SK-N-SH treated with all-trans-retinoic acid at 6 μM for 48 hours (cell line): ENCODE measurements around the gene GJD2.

Experiments used
- ATAC-seq: fragments of 200-7000 bp; cut with Tn5 transposase; 3 replicates; pipeline ENCODE4 v1.9.1; 2020; ENCODE audit warnings: mild to moderate bottlenecking, moderate library complexity
- ARNTL ChIP-seq: fragments of 450-650 bp; formaldehyde crosslinking; IDR thresholded peaks from 2 replicates; pipeline ENCODE4 v1.5.0; 2020; ENCODE audit warnings: low read depth, mild to moderate bottlenecking, moderate library complexity, borderline replicate concordance
- BACH2 ChIP-seq: fragments of 250-450 bp; sonication (Bioruptor Pico); IDR thresholded peaks from 2 replicates; pipeline ENCODE4 v1.9.0; 2021; ENCODE audit warnings: mild to moderate bottlenecking, borderline replicate concordance
- CSDC2 ChIP-seq: fragments of 250-450 bp; sonication (Bioruptor Pico); IDR thresholded peaks from 2 replicates; pipeline ENCODE4 v1.5.0; 2020; ENCODE audit warnings: mild to moderate bottlenecking, moderate library complexity
- ESRRG ChIP-seq: fragments of 250-450 bp; sonication (Bioruptor Pico); IDR thresholded peaks from 2 replicates; pipeline ENCODE4 v1.6.1; 2021; ENCODE audit warnings: mild to moderate bottlenecking
- GLIS3 ChIP-seq: fragments of 250-450 bp; sonication (Bioruptor Pico); IDR thresholded peaks from 2 replicates; pipeline ENCODE4 v1.5.0; 2020; ENCODE audit warnings: mild to moderate bottlenecking, moderate library complexity
- ISL1 ChIP-seq: fragments of 250-450 bp; sonication (Bioruptor Pico); IDR thresholded peaks from 2 replicates; pipeline ENCODE4 v2.1.2; 2022; ENCODE audit warnings: mild to moderate bottlenecking, moderate library complexity
- OSR1 ChIP-seq: fragments of 250-450 bp; sonication (Bioruptor Pico); IDR thresholded peaks from 2 replicates; pipeline ENCODE4 v1.8.0; 2022; ENCODE audit warnings: moderate library complexity, mild to moderate bottlenecking, inconsistent platforms
- PPARA ChIP-seq: fragments of 250-450 bp; sonication (Bioruptor Pico); IDR thresholded peaks from 2 replicates; pipeline ENCODE4 v1.5.0; 2020; ENCODE audit warnings: mild to moderate bottlenecking, borderline replicate concordance
- RARB ChIP-seq: fragments of 250-450 bp; sonication (Bioruptor Pico); IDR thresholded peaks from 2 replicates; pipeline ENCODE4 v1.8.0; 2021; ENCODE audit warnings: mild to moderate bottlenecking, moderate library complexity
- SNAI2 ChIP-seq: fragments of 250-450 bp; sonication (Bioruptor Pico); IDR thresholded peaks from 2 replicates; pipeline ENCODE4 v1.5.0; 2020; ENCODE audit warnings: mild to moderate bottlenecking, moderate library complexity
- TCF4 ChIP-seq: fragments of 250-450 bp; sonication (Bioruptor Pico); IDR thresholded peaks from 2 replicates; pipeline ENCODE4 v1.8.0; 2021; ENCODE audit warnings: mild to moderate bottlenecking, moderate library complexity, borderline replicate concordance
- TOX ChIP-seq: fragments of 250-450 bp; sonication (Bioruptor Pico); IDR thresholded peaks from 2 replicates; pipeline ENCODE4 v1.8.0; 2021; ENCODE audit warnings: mild to moderate bottlenecking, moderate library complexity, borderline replicate concordance
- ZC3H10 ChIP-seq: fragments of 250-450 bp; sonication (Bioruptor Pico); IDR thresholded peaks from 2 replicates; pipeline ENCODE4 v1.5.1; 2021; ENCODE audit warnings: mild to moderate bottlenecking, moderate library complexity
- ZFP3 ChIP-seq: fragments of 250-450 bp; sonication (Bioruptor Pico); IDR thresholded peaks from 2 replicates; pipeline ENCODE4 v1.5.0; 2020; ENCODE audit warnings: mild to moderate bottlenecking, moderate library complexity
- ZFP30 ChIP-seq: fragments of 450-650 bp; formaldehyde crosslinking; IDR thresholded peaks from 2 replicates; pipeline ENCODE4 v1.5.0; 2022; ENCODE audit warnings: mild to moderate bottlenecking, moderate library complexity
- ZNF565 ChIP-seq: fragments of 450-650 bp; formaldehyde crosslinking; conservative IDR thresholded peaks from 2 replicates; pipeline ENCODE4 v1.5.0; 2020; ENCODE audit warnings: low read depth, mild to moderate bottlenecking, moderate library complexity
- ZNF70 ChIP-seq: fragments of 450-650 bp; formaldehyde crosslinking; IDR thresholded peaks from 2 replicates; pipeline ENCODE4 v1.5.0; 2020; ENCODE audit warnings: mild to moderate bottlenecking, moderate library complexity
- ZNF8 ChIP-seq: fragments of 450-650 bp; formaldehyde crosslinking; IDR thresholded peaks from 2 replicates; pipeline ENCODE4 v1.5.0; 2020; ENCODE audit warnings: mild to moderate bottlenecking, moderate library complexity
- TF ChIP-seq, protein P1 (sequence below): fragments of 250-450 bp; sonication (Bioruptor Pico); IDR thresholded peaks from 2 replicates; pipeline ENCODE4 v1.5.1; 2021; ENCODE audit warnings: mild to moderate bottlenecking, moderate library complexity
- TF ChIP-seq, protein P2 (sequence below): fragments of 250-450 bp; sonication (Bioruptor Pico); IDR thresholded peaks from 2 replicates; pipeline ENCODE4 v1.8.0; 2021; ENCODE audit warnings: low read depth, mild to moderate bottlenecking, moderate library complexity, borderline replicate concordance
- TF ChIP-seq, protein P3 (sequence below): fragments of 250-450 bp; sonication (Bioruptor Pico); IDR thresholded peaks from 2 replicates; pipeline ENCODE4 v1.5.1; 2020; ENCODE audit warnings: low read depth, mild to moderate bottlenecking, moderate library complexity
- TF ChIP-seq, protein P4 (sequence below): fragments of 250-450 bp; sonication (Bioruptor Pico); IDR thresholded peaks from 2 replicates; pipeline ENCODE4 v1.8.0; 2020; ENCODE audit warnings: mild to moderate bottlenecking, moderate library complexity, borderline replicate concordance
- TF ChIP-seq, protein P5 (sequence below): fragments of 250-450 bp; sonication (Bioruptor Pico); IDR thresholded peaks from 2 replicates; pipeline ENCODE4 v1.5.0; 2020; ENCODE audit warnings: mild to moderate bottlenecking, moderate library complexity

Gene GJD2

DNA sequence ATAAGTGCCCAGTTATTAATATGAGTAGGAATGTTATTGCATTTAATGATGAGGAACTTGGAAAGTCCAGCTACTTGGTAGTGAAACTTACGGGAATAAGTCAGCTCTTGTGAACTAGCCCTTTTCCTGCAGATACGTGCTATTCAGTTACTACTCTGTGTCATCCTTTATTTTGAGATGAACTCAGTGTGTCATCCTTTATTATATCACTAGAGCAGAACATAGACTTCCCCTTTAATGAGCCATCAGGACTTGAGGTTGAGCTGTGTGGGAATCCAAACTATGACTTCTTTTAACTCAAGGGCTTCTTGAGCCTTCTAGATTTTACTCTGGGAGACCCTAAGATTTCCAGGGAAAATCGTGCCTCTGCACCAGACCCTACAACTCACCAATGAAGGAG, 36.9 kb upstream of the GJD2 start:
- TF ChIP-seq CSDC2 (CRISPR knock-in tag) (no peak), OSR1 (no peak), ISL1 (CRISPR knock-in tag) (no peak)
- ATAC-seq = no peak

DNA sequence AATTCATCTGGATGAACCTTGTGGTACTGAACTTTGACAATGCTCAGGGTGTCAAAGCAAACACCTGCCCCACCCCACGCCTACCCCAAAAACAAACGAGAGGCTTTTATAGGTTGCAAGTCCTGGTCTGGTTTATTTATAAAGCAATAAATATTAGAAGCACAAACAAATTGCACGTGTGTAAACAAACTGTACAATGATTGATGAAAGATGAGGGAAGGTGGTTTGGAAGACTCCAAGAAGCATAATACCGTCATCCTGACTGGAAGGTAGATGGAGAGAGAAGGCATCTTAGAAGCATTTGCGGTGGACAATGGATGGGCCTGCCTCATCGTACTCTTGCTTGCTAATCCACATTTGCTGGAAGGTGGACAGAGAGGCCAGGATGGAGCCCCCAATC, 35.3 kb upstream of the GJD2 start:
- no peak for ATAC-seq
- TF ChIP-seq ZC3H10 (CRISPR knock-in tag) = no peak
- TF ChIP-seq ZFP3 (CRISPR knock-in tag) = no peak
- TF ChIP-seq ESRRG (CRISPR knock-in tag) = no peak
- TF ChIP-seq GLIS3 = no peak
- no peak for TF ChIP-seq ZNF8
- TF ChIP-seq ZFP30 (CRISPR knock-in tag) = no peak
- no peak for TF ChIP-seq TCF4 (CRISPR knock-in tag)
- no peak for TF ChIP-seq SNAI2

DNA sequence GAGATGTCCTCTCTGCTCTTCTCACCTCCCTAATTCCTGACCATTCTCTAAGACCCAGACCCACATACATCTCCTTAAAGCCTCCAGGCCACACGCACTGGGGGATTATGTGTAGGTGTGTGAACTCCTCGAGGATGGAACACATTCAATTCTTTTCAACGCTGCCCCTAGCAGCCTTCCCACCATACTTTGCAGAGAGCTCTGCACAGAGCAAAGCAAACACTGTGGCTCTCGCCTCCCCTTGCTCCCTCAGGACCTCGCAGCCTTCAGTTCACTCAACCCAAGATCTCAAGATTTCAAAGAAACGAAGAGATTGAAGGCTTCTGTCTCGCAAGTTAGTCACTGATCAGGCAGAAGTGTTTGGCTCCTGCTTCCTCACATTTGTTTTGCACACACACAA, 34.5 kb upstream of the GJD2 start:
- TF ChIP-seq CSDC2 (CRISPR knock-in tag) = no peak
- no peak for TF ChIP-seq ZNF8
- TF ChIP-seq ZNF70 = no peak
- TF ChIP-seq ZNF565 (CRISPR knock-in tag) = no peak
- no peak for TF ChIP-seq TOX (CRISPR knock-in tag)
- TF ChIP-seq, protein P1, sequence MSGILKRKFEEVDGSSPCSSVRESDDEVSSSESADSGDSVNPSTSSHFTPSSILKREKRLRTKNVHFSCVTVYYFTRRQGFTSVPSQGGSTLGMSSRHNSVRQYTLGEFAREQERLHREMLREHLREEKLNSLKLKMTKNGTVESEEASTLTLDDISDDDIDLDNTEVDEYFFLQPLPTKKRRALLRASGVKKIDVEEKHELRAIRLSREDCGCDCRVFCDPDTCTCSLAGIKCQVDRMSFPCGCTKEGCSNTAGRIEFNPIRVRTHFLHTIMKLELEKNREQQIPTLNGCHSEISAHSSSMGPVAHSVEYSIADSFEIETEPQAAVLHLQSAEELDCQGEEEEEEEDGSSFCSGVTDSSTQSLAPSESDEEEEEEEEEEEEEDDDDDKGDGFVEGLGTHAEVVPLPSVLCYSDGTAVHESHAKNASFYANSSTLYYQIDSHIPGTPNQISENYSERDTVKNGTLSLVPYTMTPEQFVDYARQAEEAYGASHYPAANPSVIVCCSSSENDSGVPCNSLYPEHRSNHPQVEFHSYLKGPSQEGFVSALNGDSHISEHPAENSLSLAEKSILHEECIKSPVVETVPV (CRISPR knock-in tag) = no peak
- no peak for TF ChIP-seq ARNTL
- no peak for TF ChIP-seq TCF4 (CRISPR knock-in tag)
- no peak for TF ChIP-seq ZFP3 (CRISPR knock-in tag)
- no peak for TF ChIP-seq OSR1
- TF ChIP-seq, protein P2, sequence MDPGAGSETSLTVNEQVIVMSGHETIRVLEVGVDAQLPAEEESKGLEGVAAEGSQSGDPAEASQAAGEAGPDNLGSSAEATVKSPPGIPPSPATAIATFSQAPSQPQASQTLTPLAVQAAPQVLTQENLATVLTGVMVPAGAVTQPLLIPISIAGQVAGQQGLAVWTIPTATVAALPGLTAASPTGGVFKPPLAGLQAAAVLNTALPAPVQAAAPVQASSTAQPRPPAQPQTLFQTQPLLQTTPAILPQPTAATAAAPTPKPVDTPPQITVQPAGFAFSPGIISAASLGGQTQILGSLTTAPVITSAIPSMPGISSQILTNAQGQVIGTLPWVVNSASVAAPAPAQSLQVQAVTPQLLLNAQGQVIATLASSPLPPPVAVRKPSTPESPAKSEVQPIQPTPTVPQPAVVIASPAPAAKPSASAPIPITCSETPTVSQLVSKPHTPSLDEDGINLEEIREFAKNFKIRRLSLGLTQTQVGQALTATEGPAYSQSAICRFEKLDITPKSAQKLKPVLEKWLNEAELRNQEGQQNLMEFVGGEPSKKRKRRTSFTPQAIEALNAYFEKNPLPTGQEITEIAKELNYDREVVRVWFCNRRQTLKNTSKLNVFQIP = no peak
- no peak for TF ChIP-seq ISL1 (CRISPR knock-in tag)
- TF ChIP-seq ZC3H10 (CRISPR knock-in tag) = no peak
- no peak for TF ChIP-seq BACH2 (CRISPR knock-in tag)
- TF ChIP-seq, protein P3, sequence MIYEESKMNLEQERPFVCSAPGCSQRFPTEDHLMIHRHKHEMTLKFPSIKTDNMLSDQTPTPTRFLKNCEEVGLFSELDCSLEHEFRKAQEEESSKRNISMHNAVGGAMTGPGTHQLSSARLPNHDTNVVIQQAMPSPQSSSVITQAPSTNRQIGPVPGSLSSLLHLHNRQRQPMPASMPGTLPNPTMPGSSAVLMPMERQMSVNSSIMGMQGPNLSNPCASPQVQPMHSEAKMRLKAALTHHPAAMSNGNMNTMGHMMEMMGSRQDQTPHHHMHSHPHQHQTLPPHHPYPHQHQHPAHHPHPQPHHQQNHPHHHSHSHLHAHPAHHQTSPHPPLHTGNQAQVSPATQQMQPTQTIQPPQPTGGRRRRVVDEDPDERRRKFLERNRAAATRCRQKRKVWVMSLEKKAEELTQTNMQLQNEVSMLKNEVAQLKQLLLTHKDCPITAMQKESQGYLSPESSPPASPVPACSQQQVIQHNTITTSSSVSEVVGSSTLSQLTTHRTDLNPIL (CRISPR knock-in tag) = no peak
- TF ChIP-seq, protein P4, sequence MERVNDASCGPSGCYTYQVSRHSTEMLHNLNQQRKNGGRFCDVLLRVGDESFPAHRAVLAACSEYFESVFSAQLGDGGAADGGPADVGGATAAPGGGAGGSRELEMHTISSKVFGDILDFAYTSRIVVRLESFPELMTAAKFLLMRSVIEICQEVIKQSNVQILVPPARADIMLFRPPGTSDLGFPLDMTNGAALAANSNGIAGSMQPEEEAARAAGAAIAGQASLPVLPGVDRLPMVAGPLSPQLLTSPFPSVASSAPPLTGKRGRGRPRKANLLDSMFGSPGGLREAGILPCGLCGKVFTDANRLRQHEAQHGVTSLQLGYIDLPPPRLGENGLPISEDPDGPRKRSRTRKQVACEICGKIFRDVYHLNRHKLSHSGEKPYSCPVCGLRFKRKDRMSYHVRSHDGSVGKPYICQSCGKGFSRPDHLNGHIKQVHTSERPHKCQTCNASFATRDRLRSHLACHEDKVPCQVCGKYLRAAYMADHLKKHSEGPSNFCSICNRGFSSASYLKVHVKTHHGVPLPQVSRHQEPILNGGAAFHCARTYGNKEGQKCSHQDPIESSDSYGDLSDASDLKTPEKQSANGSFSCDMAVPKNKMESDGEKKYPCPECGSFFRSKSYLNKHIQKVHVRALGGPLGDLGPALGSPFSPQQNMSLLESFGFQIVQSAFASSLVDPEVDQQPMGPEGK (CRISPR knock-in tag) = no peak
- no peak for TF ChIP-seq RARB (CRISPR knock-in tag)
- TF ChIP-seq PPARA = no peak
- no peak for TF ChIP-seq SNAI2
- no peak for ATAC-seq

DNA sequence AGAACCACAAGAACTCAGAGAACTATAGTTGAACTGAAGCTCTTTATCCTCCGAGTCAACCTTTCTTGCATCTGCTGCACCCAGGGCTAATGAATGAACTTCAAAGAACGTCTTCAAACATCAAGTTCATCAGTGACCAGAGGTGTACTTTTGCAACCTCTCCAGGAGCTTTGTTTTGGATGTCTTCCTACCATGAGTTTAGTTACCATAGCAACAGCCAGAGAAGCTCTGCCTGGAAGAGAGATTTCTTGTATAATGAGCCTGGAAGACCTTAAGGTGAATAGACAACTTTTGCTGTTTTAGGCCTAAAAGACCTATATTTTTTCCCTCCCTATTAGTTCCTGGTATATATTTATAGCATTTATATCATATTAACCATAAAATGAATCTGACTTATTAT, 31.4 kb upstream of the GJD2 start:
- ATAC-seq = no peak
- TF ChIP-seq RARB (CRISPR knock-in tag) = no peak
- TF ChIP-seq ESRRG (CRISPR knock-in tag) = no peak
- TF ChIP-seq TOX (CRISPR knock-in tag) = no peak
- no peak for TF ChIP-seq OSR1
- no peak for TF ChIP-seq ZNF8
- TF ChIP-seq, protein P5, sequence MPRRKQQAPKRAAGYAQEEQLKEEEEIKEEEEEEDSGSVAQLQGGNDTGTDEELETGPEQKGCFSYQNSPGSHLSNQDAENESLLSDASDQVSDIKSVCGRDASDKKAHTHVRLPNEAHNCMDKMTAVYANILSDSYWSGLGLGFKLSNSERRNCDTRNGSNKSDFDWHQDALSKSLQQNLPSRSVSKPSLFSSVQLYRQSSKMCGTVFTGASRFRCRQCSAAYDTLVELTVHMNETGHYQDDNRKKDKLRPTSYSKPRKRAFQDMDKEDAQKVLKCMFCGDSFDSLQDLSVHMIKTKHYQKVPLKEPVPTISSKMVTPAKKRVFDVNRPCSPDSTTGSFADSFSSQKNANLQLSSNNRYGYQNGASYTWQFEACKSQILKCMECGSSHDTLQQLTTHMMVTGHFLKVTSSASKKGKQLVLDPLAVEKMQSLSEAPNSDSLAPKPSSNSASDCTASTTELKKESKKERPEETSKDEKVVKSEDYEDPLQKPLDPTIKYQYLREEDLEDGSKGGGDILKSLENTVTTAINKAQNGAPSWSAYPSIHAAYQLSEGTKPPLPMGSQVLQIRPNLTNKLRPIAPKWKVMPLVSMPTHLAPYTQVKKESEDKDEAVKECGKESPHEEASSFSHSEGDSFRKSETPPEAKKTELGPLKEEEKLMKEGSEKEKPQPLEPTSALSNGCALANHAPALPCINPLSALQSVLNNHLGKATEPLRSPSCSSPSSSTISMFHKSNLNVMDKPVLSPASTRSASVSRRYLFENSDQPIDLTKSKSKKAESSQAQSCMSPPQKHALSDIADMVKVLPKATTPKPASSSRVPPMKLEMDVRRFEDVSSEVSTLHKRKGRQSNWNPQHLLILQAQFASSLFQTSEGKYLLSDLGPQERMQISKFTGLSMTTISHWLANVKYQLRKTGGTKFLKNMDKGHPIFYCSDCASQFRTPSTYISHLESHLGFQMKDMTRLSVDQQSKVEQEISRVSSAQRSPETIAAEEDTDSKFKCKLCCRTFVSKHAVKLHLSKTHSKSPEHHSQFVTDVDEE = no peak
- no peak for TF ChIP-seq ISL1 (CRISPR knock-in tag)
